Coronary artery (tissue), 2 donors: ENCODE data around the gene MAPKAP1.

ENCODE experiments used
- DNase-seq: peaks from one replicate; pipeline ENCODE4 v3.0.0-alpha.2; 2017; ENCODE audit warnings: low spot score
- H3K27ac ChIP-seq, 2 donors: fragments of 200-600 bp; sonication (generic); one replicate each; pipeline ENCODE4 v1.5.1; 2016 to 2019
- H3K4me3 ChIP-seq: fragments of 200-600 bp; sonication (generic); 2 replicates; pipeline ENCODE4 v1.5.1; 2016; ENCODE audit warnings: mild to moderate bottlenecking, moderate library complexity
- CTCF ChIP-seq: fragments of 200-600 bp; sonication (generic); IDR thresholded peaks from one replicate; pipeline ENCODE4 v1.5.1; 2019; ENCODE audit warnings: antibody characterized with exemption

The MAPKAP1 gene

GRCh38 chr9:125455132-125455531 is 251.9 kb downstream of the MAPKAP1 start:
- DNase-seq = no peak
- H3K4me3 ChIP-seq = no peak overlapping the region
- no peak for TF ChIP-seq CTCF
- H3K27ac ChIP-seq = no peak overlapping the region

- TF ChIP-seq CTCF = no peak
- no peak for DNase-seq
- no peak overlapping the region for H3K4me3 ChIP-seq
- H3K27ac ChIP-seq = no peak overlapping the region
These were observed 259.7 kb downstream of the MAPKAP1 start for GRCh38 chr9:125447202-125447802.

- Histone ChIP-seq H3K27ac (no peak overlapping the region), H3K4me3 (no peak overlapping the region)
- no peak for TF ChIP-seq CTCF
- no peak for DNase-seq
These were observed 260.4 kb downstream of the MAPKAP1 start for GRCh38 chr9:125446561-125447094.

GRCh38 chr9:125444956-125445506 is 262.0 kb downstream of the MAPKAP1 start:
- Histone ChIP-seq H3K4me3 (no peak overlapping the region), H3K27ac (no peak overlapping the region)
- TF ChIP-seq CTCF = no peak
- DNase-seq = no peak

GRCh38 chr9:125444166-125444565 is 262.8 kb downstream of the MAPKAP1 start:
- Histone ChIP-seq H3K27ac (no peak overlapping the region), H3K4me3 (no peak overlapping the region)
- no peak for DNase-seq
- no peak for TF ChIP-seq CTCF

- DNase-seq = no peak
- no peak for TF ChIP-seq CTCF
- Histone ChIP-seq H3K27ac (no peak overlapping the region), H3K4me3 (no peak overlapping the region)
These were observed 263.6 kb downstream of the MAPKAP1 start for GRCh38 chr9:125443367-125443766.

- DNase-seq = no peak
- no peak for TF ChIP-seq CTCF
- H3K27ac ChIP-seq = no peak overlapping the region
- H3K4me3 ChIP-seq = no peak overlapping the region
These were observed 264.6 kb downstream of the MAPKAP1 start for GRCh38 chr9:125442452-125442851.
